HG03097 (cell line): ENCODE measurements around the gene FCGR1A.
A peak's percentile ranks its signal among the peaks of the same experiment; 100 is the strongest.
"Not testable (repeated sequence)": the region's sequence is repeated elsewhere in the genome, so short reads cannot be mapped to it uniquely, and the experiment has no call there.

Experiments used
- ATAC-seq: cut with Tn5 transposase; IDR thresholded peaks from one replicate; pipeline ENCODE4 v1.9.1; 2021; ENCODE audit not compliant: unreplicated experiment, low FRiP score

FCGR1A gene

GRCh38 chr1:149782600-149782999 is at the start of gene FCGR1A:
TSS of gene FCGR1A (plus strand) at chr1:149782694. CDS start at chr1:149782744, 50 bp downstream.
- ATAC-seq = not testable (repeated sequence)

- not testable (repeated sequence) for ATAC-seq
These were observed 49.7 kb upstream of the FCGR1A start for GRCh38 chr1:149732781-149733180.

- ATAC-seq = not testable (repeated sequence)
These were observed 47.8 kb upstream of the FCGR1A start for GRCh38 chr1:149734692-149735091.

- not testable (repeated sequence) for ATAC-seq
These were observed 42.3 kb upstream of the FCGR1A start for GRCh38 chr1:149740148-149740581.

DNA sequence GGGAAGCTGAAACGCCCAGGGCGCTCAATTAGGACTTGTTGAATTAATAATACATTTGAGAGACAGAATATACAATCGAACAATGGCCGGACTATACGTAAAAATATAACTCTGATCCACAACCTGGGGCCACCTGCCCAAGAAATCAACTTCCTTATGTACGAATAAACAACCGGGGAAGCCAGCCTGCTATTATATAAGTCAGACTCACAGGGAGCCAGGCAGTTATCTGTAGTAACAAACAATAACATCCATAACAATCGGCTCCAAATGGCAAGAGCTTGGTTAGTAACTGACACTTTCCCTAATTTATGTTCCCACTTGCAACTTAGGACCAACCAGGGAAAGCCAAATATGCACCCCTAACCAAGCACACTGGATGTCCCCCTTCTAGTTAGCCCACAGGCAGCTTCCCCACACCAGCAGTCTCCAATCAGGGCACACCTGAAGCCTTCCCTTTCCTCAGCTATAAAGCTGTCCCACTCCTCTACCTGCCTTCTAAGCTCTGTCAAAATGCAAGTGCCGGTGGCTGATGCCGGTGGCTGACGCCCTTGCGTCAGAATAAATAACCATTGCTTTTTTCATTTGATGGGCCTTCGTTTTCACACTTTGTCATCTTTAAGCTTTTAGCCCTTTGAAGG is 41.8 kb upstream of the FCGR1A start:
- not testable (repeated sequence) for ATAC-seq

DNA sequence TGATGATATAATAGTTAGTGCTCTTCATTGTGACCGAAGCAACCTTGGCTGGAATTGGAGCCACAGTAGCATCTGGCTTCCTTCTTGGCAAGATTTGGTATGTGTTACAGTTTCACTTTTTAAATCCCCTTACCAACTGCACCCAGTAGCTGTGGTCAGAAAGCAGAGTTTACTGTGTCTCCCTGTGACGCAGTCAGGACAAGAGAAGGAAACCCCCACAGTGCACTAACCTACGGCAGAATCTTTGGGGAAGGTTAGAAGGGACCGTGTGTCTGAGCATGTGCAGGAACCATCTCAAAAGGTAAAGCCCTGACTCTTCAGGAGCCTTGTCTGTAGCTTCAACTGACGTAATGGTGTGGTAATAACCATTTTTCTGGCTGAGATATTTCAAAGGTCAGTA is 40.6 kb upstream of the FCGR1A start:
- ATAC-seq = not testable (repeated sequence)

- not testable (repeated sequence) for ATAC-seq
These were observed 35.8 kb upstream of the FCGR1A start for GRCh38 chr1:149746463-149747356.

GRCh38 chr1:149747359-149748143 is 34.9 kb upstream of the FCGR1A start:
- not testable (repeated sequence) for ATAC-seq

DNA sequence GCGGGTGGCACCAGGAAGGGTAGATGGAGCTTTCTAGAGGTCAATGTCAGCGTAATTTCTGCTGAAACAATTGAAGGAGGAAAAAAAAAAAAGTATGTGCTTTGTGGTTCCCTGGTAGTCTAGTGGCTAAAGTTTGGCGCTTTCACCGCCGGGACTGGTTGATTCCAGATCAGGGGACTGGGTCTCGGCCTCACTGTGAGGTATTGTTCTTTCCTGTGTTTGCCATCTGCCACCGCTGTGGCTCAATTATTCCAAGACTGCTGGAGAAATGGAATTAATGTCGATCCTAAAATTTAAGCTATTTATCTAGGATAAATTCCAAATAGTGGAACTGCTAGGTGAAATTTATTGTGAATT is 34.4 kb upstream of the FCGR1A start:
- not testable (repeated sequence) for ATAC-seq

- not testable (repeated sequence) for ATAC-seq
These were observed 31.9 kb upstream of the FCGR1A start for GRCh38 chr1:149750562-149750961.

DNA sequence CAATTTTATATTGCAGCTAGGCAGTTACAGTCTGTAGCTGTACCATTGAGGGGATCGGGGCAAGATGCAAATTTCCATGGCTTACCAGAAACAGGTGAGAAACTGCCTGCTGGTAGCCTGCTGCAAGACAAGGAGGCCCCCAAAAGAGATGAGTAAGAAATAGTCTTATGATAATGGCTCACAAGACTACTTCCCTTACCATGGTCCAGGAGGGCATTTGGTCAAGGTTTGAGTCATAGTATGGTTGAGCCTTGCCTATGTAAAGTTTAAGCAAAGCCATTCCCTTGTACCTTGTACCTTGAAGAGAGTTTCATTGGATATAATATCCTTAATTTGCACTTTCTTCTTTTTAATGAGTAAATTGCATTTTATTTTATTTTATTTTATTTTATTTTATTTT is 30.3 kb upstream of the FCGR1A start:
- ATAC-seq = not testable (repeated sequence)

GRCh38 chr1:149753466-149753865 is 29.0 kb upstream of the FCGR1A start:
- ATAC-seq = not testable (repeated sequence)

DNA sequence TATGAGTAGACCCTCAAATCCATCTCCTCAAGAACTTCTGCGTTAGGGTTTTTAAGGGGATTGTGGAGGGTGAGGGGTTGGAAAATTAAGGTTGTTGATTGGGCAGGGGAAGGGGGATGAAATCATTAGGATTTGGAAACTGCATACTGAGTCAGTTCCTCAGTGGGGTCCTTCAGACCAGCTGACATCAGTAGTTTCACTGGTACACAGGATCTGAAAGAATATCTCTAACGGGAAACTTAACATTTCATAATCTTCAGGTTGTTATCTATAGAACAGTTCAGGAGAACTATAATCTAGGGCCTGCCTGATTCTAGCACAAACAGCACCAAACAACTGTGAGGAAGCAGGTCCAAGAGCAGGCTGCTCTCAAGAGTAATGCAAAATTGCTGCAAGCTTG is 27.2 kb upstream of the FCGR1A start:
- not testable (repeated sequence) for ATAC-seq

GRCh38 chr1:149762294-149762693 is 20.2 kb upstream of the FCGR1A start:
- not testable (repeated sequence) for ATAC-seq

DNA sequence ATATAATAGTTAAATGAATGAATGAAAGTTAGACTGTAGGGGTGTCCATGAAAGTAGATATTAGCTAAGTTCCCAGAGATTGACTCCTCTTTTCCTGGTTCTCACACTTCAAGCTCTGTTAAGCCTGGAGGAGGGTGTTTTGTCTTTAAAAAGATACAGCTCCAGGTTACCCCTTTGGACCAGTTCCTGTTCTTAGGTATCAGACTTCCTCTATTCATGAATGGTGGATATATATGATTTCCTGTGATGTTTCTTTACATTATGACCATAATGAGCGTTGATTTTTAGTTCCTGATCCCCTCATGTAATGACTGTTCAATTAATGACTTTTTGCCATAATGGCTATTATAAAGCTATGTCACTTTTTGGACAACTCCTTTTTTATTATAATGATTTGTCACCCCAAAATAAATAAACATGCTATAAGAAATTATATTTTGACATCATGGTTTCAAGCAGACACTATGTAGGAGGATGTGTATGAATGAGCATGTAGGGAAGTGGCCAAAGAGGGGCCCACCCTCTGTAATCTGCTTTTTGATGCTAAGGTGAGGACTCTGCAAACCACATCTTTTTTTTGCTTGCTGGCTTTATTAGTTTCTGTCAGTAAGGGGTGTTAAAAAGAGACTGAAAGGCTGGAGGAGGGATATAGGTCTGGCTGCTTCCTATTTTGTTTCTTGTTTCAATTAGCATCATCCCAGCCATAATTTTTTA is 18.2 kb upstream of the FCGR1A start:
- not testable (repeated sequence) for ATAC-seq

- not testable (repeated sequence) for ATAC-seq
These were observed 16.3 kb upstream of the FCGR1A start for GRCh38 chr1:149766241-149766640.

DNA sequence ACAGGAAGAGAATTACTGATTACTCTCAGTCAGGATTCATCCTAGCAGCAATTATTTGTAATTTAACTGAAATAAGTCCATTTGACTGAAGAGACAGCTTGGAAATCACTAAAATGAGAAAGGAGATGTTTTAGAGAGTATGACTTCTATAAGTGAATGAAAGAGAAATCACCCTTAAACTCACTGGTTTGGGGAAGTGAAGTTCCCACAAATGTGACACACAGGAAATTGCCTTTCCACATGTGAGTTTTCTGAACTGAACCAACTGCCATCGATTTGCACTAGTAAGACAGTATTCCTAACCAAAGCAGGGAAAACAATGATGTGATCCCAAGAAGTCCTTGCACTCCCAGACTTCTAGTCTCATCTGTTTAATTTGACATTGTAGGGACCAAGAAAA is 13.3 kb upstream of the FCGR1A start:
- not testable (repeated sequence) for ATAC-seq

- ATAC-seq = not testable (repeated sequence)
These were observed 11.8 kb upstream of the FCGR1A start for GRCh38 chr1:149770661-149771060.

- ATAC-seq = peak; percentile 77
These were observed 10.7 kb upstream of the FCGR1A start for GRCh38 chr1:149771653-149772425.
